A673 (cell line): ENCODE results near the gene APEH.

Experiments
- CTCF ChIP-seq: fragments of 300-800, 200-600 bp; sonication (generic); conservative IDR thresholded peaks from 2 replicates; pipeline ENCODE4 v1.5.1; 2017; ENCODE audit warnings: low read depth, mild to moderate bottlenecking, antibody characterized with exemption, low read length, moderate library complexity, mixed read lengths
- EZH2 ChIP-seq: fragments of 200-600 bp; sonication (generic); IDR thresholded peaks from 2 replicates; pipeline ENCODE4 v1.6.1; 2017; ENCODE audit warnings: borderline replicate concordance, low read depth, mild to moderate bottlenecking, mixed read lengths, antibody characterized with exemption, low read length; ENCODE audit not compliant: poor library complexity, severe bottlenecking

- TF ChIP-seq CTCF (no peak), EZH2 (no peak)
Observed at GRCh38 chr3:49673121-49673714, 933 bp upstream of the APEH start.
